ENCODE data around the gene KCNJ15. TPM values are rescaled to one million over a fixed set of nuclear protein-coding genes. Genes with fewer than 3 reads are reported as not detected.

KCNJ15 gene
- total and polyA plus RNA-seq, 2 of the 13 experiments (the other 11 are each of a cell fraction or from before 2014, with no cell fraction given), result not detected

DNA sequence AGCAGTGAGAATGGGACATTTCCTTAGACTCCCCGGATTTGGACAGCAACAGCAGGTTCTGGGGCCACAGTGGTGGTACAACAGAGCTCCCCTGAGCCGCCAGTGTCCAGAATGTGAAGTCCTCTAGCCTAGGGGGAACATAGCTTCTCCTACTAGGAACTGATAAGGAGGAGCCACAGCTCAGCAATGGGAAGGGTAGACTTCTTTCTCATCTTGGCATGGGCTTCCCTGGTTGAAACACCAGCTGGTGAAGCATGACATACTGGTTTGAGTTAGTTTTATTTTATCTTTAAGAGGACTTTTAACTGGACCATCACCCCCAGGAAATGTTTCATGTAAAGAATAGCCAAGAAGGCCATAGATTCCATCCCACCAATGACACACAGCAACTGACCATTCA is 68.4 kb downstream of the KCNJ15 start (continued):
- TF ChIP-seq, protein P1, sequence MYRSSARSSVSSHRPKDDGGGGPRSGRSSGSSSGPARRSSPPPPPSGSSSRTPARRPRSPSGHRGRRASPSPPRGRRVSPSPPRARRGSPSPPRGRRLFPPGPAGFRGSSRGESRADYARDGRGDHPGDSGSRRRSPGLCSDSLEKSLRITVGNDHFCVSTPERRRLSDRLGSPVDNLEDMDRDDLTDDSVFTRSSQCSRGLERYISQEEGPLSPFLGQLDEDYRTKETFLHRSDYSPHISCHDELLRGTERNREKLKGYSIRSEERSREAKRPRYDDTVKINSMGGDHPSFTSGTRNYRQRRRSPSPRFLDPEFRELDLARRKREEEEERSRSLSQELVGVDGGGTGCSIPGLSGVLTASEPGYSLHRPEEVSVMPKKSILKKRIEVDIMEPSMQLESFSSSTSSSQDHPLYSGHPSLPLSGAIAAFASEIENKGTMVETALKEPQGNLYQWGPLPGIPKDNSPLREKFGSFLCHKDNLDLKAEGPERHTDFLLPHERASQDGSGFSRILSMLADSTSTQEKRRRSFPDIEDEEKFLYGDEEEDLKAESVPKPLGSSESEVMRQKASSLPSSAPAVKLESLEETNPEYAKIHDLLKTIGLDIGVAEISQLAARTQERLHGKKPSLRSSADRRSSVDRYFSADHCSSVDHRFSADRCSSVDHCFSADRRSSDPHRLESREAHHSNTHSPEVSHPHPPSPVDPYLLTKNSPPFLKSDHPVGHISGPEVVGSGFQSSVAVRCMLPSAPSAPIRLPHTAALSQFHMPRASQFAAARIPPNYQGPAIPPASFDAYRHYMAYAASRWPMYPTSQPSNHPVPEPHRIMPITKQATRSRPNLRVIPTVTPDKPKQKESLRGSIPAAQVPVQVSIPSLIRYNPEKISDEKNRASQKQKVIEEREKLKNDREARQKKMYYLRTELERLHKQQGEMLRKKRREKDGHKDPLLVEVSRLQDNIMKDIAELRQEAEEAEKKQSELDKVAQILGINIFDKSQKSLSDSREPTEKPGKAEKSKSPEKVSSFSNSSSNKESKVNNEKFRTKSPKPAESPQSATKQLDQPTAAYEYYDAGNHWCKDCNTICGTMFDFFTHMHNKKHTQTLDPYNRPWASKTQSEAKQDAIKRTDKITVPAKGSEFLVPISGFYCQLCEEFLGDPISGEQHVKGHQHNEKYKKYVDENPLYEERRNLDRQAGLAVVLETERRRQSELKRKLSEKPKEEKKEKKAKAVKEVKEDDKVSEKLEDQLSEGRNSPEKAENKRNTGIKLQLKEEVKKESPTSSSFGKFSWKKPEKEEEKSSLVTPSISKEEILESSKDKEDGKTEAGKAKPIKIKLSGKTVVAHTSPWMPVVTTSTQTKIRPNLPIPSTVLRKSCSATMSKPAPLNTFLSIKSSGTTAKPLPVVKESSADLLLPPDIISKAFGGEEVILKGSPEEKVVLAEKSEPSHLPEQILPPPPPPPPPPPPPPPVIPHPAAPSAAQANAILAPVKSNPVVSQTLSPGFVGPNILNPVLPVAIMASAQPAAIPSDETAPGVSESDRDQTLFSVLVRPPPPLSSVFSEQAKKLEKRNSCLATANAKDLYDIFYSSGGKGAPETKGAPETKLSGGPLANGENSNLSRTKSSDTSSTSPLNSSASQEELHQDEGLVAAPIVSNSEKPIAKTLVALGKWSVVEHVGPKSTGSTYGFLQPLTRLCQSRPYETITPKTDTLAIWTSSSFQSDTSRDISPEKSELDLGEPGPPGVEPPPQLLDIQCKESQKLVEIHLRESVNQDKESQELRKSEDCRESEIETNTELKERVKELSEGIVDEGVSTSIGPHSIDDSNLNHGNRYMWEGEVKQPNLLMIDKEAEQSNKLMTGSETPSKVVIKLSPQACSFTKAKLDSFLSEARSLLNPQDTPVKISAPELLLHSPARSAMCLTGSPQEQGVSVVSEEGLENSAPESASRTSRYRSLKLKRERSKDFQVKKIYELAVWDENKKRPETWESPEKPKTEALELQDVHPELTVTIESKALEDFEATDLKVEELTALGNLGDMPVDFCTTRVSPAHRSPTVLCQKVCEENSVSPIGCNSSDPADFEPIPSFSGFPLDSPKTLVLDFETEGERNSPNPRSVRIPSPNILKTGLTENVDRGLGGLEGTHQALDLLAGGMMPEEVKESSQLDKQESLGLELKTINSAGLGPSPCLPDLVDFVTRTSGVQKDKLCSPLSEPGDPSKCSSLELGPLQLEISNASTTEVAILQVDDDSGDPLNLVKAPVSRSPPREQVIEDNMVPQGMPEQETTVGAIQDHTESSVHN (CRISPR knock-in tag; IDR thresholded peaks at IDR 0.05), result no peak

DNA sequence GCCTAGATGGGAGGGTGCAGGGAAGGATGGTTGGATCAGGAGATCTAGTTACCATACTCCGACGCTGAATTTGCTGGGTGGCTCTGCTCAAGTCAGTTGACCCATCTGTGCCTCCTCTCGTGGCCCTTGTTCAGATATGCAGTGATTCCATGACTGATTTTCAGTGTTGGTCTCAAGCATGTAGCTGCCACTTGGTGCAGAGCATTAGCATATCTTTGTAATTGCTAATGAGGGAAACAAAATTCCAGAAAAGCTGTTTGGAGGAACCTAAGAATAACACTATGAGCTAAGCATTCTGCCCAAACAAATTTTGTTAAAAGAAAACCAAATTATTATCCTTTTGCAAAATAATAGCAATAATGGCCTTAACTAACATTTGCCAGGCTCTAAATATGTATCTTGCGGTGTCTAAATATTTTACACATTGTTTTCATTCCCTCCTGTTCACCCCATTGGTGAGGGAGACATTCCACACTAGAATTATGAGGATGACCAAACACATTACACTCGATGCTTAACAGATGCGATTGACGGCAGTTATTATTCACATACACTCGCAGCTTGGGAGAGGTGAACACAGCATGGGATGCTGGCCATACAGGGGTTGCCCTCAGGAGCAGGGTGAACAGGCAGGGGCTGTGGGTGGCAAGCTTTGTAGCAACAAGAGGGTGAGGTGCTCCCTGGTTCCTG is 69.1 kb downstream of the KCNJ15 start:
- ATAC-seq, result no peak
- intact Hi-C loops (cut with micrococcal nuclease; ENCODE audit: unreplicated experiment) (no loop called here), in situ Hi-C loops (cut with HindIII; ENCODE audit: extremely low pct_ligation_motif_present, low pct_unique_long_range_greater_than_20kb) (no loop called here)
- no peak overlapping the region for H3K4me2 ChIP-seq (ENCODE audit: low read depth, low read length)
- no peak for DNase-seq (ENCODE audit: low spot score)
- H3K79me2 ChIP-seq (ENCODE audit: insufficient read depth, low read length), result no peaks in the 10 kb centered on the region
- ChIA-PET POLR2A (no interaction called here), CTCF (ENCODE audit: low intra/inter-chr PET ratio, low total read pairs) (no interaction called here)
- H3K36me3 ChIP-seq (replicated peaks in 1 of 2; ENCODE audit: control insufficient read depth in 1 of 2, insufficient read depth in 2 of 2, low read length in 2 of 2), result no peaks in the 10 kb centered on the region
- no peaks in the 10 kb centered on the region for H3K9me3 ChIP-seq (ENCODE audit: low read length)
- H3K4me1 ChIP-seq (ENCODE audit: insufficient read depth, low read length), result no peaks in the 10 kb centered on the region
- no peak overlapping the region for H2AFZ ChIP-seq (ENCODE audit: low read length)
- no peak overlapping the region for H3K4me3 ChIP-seq (replicated peaks in 1 of 3; ENCODE audit: insufficient read depth in 1 of 3, low read depth in 2 of 3, low read length in 3 of 3)
- BruUV-seq (replicated peaks), result no TSS peak
- no peak overlapping the region for H3K27ac ChIP-seq (ENCODE audit: extremely low read length, insufficient read depth, low read length)
- WGBS (ENCODE audit: low lambda C conversion rate), result 45% methylated on average over 7 of the region's 8 CpGs
- H3K9ac ChIP-seq (ENCODE audit: insufficient read depth, low read depth, low read length), result no peak overlapping the region
- H3K27me3 ChIP-seq (ENCODE audit: control insufficient read depth in 1 of 2, insufficient read depth in 2 of 2, low read length in 2 of 2), result no peaks in the 10 kb centered on the region; a peak in 1 of 5 replicates
- TF ChIP-seq ZNF780A (CRISPR knock-in tag; IDR thresholded peaks at IDR 0.05) (no peak), ZNF879 (CRISPR knock-in tag; IDR thresholded peaks at IDR 0.05) (no peak), SMAD1 (CRISPR knock-in tag; IDR thresholded peaks at IDR 0.05; ENCODE audit: borderline replicate concordance, low read depth) (no peak)
- TF ChIP-seq, protein P2, sequence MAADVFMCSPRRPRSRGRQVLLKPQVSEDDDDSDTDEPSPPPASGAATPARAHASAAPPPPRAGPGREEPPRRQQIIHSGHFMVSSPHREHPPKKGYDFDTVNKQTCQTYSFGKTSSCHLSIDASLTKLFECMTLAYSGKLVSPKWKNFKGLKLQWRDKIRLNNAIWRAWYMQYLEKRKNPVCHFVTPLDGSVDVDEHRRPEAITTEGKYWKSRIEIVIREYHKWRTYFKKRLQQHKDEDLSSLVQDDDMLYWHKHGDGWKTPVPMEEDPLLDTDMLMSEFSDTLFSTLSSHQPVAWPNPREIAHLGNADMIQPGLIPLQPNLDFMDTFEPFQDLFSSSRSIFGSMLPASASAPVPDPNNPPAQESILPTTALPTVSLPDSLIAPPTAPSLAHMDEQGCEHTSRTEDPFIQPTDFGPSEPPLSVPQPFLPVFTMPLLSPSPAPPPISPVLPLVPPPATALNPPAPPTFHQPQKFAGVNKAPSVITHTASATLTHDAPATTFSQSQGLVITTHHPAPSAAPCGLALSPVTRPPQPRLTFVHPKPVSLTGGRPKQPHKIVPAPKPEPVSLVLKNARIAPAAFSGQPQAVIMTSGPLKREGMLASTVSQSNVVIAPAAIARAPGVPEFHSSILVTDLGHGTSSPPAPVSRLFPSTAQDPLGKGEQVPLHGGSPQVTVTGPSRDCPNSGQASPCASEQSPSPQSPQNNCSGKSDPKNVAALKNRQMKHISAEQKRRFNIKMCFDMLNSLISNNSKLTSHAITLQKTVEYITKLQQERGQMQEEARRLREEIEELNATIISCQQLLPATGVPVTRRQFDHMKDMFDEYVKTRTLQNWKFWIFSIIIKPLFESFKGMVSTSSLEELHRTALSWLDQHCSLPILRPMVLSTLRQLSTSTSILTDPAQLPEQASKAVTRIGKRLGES (CRISPR knock-in tag; IDR thresholded peaks at IDR 0.05; ENCODE audit: borderline replicate concordance), result no peak
- no peaks in the 10 kb centered on the region for H4K20me1 ChIP-seq (ENCODE audit: insufficient read depth, low read length)
- FAIRE-seq, result no peak
